SH-SY5Y (cell line): Measurements from ENCODE around the gene CDK18.

Experiments
- GATA2 ChIP-seq: IDR thresholded peaks from 2 replicates; pipeline ENCODE4 v1.6.1; 2011; ENCODE audit warnings: mild to moderate bottlenecking, low read depth, low read length
- GATA3 ChIP-seq: IDR thresholded peaks from 2 replicates; pipeline ENCODE4 v1.6.1; 2011; ENCODE audit warnings: low read depth, mild to moderate bottlenecking, low read length, moderate library complexity

- TF ChIP-seq GATA3 (no peak), GATA2 (no peak)
These were observed 28.6 kb upstream of the CDK18 start for GRCh38 chr1:205475855-205476254.
